ENCODE results near the gene DENND2A.

DNA sequence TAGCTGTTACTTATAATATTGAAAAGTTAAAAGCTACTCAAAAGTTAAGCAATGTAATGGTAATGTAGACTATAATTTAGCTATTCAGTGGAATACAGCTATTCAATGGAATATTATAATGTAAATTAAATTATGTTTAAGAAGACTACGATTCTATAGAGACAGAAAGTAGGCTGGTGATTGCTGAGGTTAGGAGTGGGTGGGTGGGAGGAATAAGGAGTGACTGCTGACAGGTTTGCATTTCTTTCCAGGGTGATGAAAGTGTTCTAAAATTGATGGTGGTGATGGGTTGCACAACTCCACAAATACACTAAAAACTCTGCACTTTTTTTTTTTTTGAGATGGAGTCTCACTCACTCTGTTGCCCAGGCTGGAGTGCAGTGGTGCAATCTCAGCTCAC, 21.4 kb downstream of the DENND2A start:
- TF ChIP-seq CTCF (IDR thresholded peaks at IDR 0.05; ENCODE audit: low read depth, low read length, missing input control) (no peak), TAF1 (conservative IDR thresholded peaks at IDR 0.05) (no peak), JUND (IDR thresholded peaks at IDR 0.05) (no peak), YY1 (IDR thresholded peaks at IDR 0.05) (no peak), GABPA (IDR thresholded peaks at IDR 0.05 in 1 of 2, conservative IDR thresholded peaks at IDR 0.05 in 1 of 2) (no peak), SP1 (IDR thresholded peaks at IDR 0.05) (no peak), RAD21 (IDR thresholded peaks at IDR 0.05) (no peak), MAX (IDR thresholded peaks at IDR 0.05) (no peak), FOXA2 (IDR thresholded peaks at IDR 0.05) (no peak), EGR1 (IDR thresholded peaks at IDR 0.05; ENCODE audit: low read depth in 2 of 2) (no peak)
- TF ChIP-seq, protein P1, sequence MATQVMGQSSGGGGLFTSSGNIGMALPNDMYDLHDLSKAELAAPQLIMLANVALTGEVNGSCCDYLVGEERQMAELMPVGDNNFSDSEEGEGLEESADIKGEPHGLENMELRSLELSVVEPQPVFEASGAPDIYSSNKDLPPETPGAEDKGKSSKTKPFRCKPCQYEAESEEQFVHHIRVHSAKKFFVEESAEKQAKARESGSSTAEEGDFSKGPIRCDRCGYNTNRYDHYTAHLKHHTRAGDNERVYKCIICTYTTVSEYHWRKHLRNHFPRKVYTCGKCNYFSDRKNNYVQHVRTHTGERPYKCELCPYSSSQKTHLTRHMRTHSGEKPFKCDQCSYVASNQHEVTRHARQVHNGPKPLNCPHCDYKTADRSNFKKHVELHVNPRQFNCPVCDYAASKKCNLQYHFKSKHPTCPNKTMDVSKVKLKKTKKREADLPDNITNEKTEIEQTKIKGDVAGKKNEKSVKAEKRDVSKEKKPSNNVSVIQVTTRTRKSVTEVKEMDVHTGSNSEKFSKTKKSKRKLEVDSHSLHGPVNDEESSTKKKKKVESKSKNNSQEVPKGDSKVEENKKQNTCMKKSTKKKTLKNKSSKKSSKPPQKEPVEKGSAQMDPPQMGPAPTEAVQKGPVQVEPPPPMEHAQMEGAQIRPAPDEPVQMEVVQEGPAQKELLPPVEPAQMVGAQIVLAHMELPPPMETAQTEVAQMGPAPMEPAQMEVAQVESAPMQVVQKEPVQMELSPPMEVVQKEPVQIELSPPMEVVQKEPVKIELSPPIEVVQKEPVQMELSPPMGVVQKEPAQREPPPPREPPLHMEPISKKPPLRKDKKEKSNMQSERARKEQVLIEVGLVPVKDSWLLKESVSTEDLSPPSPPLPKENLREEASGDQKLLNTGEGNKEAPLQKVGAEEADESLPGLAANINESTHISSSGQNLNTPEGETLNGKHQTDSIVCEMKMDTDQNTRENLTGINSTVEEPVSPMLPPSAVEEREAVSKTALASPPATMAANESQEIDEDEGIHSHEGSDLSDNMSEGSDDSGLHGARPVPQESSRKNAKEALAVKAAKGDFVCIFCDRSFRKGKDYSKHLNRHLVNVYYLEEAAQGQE (IDR thresholded peaks at IDR 0.05), result no peak
- TF ChIP-seq, protein P2, sequence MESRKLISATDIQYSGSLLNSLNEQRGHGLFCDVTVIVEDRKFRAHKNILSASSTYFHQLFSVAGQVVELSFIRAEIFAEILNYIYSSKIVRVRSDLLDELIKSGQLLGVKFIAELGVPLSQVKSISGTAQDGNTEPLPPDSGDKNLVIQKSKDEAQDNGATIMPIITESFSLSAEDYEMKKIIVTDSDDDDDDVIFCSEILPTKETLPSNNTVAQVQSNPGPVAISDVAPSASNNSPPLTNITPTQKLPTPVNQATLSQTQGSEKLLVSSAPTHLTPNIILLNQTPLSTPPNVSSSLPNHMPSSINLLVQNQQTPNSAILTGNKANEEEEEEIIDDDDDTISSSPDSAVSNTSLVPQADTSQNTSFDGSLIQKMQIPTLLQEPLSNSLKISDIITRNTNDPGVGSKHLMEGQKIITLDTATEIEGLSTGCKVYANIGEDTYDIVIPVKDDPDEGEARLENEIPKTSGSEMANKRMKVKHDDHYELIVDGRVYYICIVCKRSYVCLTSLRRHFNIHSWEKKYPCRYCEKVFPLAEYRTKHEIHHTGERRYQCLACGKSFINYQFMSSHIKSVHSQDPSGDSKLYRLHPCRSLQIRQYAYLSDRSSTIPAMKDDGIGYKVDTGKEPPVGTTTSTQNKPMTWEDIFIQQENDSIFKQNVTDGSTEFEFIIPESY (IDR thresholded peaks at IDR 0.05), result no peak

All from liver (tissue), 3 donors.